NCI-H146 treated with DMSO at 0.1 percent for 48 hours (cell line): ENCODE measurements around the gene SMOC1.
A peak's percentile ranks its signal among the peaks of the same experiment; 100 is the strongest.

Experiments
- DNase-seq: peaks from one replicate; lab custom pipeline; 2025; ENCODE audit not compliant: unreplicated experiment; lab: John Stamatoyannopoulos, UW

SMOC1 gene

DNA sequence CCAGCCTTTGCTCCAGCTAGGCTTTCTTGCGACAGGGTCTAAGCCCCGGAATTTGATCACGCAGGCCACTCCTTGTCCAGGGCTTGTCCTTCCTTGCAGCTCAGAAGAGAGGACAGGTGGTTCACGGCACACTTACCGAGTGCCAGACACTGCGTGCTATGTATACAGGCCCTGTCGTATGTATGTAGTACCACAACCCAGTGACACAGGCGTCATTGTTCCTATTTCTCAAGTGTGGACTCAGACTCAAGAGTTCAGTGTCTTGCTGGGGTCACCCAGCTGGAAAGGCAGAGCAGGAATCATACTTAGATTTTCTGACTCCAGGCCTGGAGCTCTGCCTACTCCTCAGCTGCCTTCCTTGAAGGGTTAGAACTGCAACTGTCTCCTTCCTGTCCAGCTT is 153.9 kb downstream of the SMOC1 start:
- no peak for DNase-seq

DNA sequence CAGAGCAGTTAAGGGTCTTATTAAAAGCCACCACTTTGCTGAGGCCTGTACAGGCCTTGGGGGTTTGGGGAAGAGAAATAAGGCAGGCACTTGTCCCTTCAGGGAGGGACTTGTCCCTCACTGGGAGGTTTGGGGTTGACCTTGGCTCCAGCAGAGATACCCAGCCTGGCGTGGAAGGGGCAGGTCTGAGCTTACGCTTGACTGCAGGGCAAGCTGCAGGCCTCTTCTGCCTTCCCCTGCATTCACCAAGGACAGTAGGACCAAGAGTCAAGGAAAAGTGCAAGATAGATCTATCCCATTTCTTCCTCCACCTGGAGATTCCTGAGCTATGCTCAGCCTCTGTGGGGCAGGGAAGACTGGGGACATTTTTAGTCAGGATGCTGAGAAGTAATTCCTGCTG is 154.3 kb downstream of the SMOC1 start:
- no peak for DNase-seq

DNA sequence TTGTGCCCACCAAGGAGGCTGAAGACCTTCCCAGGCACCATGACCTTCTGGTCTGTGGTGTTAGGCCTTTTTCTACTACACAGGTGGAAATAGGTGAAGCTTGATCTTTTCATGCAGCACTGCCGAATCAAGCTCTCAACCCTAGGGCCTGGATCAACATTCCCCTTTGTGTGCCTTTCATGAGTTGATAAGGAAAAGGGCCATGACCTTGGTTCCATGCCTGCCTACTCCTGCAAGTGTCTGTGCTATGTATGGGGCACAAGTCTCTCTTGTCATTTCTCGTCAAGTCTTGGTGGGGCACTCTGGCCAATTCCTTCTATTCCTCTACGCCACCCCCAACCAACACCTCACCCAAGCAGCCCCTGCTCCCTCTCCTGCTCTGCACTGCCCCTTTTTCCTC is 155.0 kb downstream of the SMOC1 start:
- no peak for DNase-seq

DNA sequence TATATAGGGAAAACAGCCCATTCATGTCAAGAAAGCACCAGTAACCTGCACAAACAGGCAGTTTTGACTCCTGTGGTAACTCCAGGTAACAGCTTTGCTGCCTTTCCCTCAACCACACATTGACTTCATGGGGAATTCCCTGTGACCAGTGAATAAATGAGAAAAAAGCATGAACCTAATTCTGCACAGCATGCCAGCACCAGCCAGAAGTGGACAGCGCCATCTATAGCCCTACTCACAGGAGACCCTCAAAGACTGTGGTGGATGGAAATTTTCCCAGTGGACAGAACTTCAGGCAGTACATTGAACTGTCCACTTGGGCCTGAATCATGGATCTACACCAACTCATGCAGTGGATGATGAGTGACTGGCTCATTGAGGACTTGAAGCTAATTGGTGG is 157.4 kb downstream of the SMOC1 start:
- no peak for DNase-seq

DNA sequence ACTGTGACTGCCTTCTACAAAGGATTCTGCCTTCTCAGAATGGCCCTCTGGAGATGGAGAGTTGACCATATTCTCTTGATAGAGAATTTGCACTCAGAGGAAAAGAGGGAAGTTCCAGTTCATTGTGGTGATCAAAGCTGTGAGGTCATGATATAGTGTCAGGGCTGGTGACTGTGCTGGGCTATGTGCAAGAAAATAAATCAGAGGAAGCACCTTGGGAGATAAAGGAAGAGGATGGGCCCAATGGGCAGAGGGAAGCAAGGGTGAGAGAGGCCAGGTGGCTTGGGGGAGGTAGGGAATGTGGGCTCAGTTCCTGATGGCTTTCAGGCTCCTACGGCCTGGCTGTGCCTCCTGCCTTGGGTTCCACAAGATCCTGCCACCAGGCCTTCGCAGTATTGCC is 163.8 kb downstream of the SMOC1 start:
- DNase-seq = no peak

DNA sequence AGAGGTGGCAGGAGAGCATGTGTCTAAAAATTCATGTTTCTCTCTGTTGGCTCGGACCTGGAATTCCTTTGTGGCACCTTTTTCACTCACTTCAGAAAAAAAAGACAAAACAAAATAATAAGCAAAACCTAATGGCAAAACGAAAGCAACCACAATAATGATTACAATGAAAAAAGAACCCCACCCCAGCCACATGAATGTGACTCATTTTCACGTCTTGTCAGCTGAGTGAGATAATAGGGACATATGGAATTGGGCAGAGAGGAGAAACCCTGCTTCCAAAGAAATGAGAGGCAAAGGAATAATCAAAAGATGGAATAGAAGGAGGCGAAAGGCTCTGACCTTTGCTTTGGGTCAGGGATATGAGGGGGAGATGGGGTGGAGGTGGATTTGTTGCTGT is 166.1 kb downstream of the SMOC1 start:
- DNase-seq = no peak

DNA sequence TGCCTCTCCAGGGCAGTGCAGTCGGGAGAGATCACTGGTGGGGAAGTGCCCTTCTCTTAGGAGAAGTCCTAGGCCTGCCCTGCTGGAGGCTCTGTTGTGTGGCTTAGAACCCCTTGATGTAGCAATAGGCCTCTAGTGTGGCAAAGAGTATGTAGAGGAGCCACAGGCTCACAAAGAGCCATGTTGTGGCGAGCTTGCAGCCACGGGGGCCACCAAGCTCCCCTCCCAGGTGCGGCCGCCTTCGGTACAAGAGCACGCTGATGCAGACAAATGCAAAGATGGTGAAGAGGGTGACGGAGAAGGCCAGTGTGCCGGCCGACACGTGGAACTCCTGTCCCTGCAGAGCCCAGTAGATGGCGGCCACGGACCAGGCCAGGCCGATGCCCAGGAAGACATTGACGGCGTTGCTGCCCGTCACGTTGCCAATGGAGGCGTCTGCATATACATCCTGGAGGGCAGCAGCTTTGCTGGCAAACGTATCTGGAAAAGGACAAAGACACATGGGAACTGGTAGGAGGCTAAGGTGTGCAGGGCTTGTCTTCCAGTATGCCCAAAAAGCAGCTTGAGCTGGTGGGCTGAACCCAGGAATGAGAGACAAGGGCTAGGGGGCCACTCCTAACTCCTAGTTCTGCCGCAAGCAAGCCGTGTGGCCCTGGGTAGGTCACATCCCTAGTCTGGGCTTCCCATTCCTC is 166.8 kb downstream of the SMOC1 start:
- DNase-seq = peak; percentile 68

DNA sequence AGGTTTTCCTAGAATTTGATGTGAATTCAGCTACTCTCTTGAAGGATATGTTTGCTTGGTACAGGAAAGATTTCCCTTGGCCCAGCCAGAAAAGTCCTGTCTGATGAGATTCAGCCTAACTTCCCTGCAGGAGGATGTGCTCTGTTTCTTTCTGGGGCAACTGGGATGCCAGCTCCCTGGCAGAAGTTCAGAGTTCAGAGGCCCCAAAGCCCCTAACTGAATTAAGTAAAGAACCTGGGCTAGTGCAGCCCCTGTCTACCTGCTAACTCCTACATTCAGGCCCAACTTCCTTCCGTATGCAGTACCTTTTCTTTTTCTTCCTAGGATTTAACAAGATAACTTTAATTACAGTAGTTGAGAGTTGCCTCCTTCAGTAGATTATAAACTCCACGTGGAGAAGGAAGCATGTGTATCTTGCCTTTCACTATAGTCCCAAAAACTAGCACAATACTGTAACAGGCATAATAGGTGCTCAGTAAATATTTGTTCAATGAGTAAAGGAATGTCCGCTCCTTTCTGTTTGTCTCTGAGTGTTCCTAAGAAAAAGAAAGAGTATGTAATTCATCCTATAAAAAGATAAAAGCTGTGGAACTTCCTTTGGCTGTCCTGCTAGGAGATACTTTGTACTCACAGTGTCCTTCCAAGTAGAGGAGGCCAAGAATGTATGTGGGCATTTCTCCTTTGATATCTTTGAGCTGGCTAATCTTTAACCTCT is 168.5 kb downstream of the SMOC1 start:
- no peak for DNase-seq

DNA sequence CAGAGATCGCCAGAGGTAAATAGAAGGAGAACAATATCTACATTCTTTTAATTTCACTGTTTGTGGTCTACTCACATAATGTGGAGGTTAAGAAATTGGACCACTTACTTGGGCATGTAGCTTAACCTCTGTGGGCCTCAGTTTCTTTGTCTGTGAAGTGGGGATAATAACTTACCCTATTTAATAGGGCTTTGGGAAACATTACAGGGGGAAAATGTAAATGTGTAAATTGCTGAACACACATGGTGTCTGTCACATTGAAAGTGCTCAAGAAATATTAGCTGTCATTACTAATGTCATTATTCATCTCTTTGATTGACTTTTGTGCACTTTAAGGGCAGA is 169.1 kb downstream of the SMOC1 start:
- no peak for DNase-seq

DNA sequence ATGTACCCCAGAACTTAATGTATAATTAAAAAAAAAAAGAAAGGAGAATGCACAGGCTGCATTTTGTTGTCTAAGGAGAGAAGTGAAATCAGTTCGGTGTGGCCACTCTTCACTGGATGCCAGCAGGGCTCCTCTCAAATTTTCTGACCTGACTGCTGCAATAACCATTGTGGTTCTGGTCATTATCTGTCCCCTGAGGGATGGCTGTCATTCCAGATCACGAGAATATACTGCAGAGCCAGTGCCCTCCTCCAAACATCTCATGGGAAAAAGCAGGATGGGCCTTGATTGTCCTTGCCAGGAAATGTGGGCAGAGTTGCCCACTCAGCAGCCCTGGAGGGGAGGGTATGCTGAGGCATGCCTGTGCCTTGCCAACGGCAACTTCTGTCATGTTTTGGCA is 170.4 kb downstream of the SMOC1 start:
- no peak for DNase-seq

DNA sequence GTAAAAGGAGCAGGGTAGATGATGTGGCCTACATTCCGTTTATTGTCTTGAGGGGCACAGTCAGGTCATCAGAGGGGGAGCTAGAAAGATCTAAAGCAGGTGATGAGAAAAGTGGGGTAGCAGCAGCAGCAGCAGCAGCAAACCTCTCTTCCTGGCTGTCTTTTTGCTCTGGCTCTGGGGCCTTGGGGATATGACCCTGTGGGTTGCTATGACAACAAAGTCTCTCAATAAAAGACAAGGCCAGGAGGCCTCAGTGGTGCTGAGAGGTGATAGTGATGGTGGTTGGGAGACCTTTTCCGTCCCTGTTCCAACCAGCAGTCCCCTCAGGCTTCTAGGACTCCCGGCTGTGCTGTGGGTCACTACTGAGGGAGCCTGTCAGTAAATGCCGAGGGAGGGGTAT is 170.9 kb downstream of the SMOC1 start:
- no peak for DNase-seq

DNA sequence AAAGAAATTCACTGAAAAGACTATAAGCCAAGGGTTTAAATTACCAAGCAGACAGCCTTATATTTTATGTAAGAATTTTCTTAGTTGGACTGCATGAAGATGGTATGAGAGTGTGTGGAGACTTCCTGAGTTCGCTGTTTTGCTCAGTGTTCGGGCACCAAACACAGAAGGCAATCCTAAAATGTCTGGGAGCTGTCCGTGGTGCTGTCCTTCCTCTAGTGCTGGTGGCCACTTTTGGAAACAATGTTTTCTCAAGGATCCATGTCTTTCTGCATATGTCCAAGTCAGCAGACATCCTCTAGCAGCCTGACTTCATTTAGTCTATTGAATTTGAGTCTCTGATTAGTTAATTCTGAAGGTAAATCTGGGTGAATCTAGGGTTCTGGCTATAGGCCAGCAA is 173.8 kb downstream of the SMOC1 start:
- DNase-seq = no peak

DNA sequence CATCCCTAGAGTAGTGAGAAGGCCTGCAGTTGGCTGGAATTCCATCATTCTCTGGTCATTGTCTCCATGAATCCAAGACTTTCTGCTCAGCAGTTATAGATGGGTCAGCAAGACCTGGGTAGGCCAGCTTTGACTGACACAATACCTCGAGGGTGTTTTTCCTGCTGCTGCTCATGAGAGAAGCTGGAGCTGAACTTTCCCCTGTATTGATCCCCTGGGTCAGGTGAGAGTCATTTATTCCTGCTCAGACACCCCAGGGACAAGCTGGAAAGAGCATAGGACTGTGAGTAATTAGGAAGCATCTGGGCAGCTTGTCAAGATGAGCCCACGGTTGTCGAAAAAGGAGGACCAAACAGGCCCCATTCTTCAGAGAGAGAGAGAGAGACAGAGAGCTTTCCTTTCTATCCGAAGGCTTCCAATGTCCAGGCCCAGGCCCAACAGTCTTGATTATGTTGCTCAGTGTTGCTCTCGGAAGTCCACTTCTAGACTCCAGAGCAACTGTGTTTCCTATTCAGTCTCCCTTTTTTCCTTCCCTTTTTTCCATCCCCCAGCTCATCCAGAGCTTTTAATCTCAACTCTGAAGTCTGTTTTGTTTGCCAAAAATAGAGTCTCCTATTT is 178.4 kb downstream of the SMOC1 start:
- DNase-seq = no peak

DNA sequence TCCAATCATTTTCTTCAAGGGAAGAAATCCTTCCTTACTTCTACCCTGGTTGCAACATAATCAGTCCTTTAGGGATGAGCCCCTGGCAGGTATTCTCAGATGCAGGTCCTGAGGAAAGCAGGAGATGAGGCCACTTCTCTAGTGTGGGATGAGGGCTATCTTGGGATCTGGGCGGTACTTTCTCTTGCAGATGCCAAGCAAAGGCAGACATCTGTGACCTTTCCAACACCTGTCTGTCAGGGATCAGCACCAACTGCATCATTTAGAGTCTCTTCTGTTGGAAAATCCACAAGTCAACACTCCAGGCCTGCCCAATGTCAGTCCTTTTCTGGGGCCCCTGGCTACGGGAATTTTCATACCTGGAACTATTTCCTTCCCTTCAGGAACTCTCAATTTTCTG is 180.3 kb downstream of the SMOC1 start:
- DNase-seq = no peak

DNA sequence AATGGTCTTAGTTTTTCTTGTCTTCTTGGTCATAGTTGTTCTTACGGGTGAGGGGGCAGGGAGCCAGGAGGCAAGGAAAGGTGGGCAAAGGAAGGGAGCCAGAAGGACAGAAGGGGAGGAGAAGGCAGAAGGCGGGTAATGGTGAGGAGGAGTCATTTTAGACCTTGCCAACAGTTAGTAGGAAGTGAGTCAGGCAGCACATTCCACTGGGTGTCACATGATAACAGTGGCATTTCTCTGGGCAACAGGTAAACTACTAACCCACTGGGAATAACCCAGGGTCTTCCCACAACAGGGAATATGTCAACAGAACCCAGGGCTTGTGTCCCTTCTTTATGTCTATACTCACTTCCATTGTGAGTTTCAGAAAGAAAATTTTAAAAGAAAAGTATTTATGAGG is 181.9 kb downstream of the SMOC1 start:
- no peak for DNase-seq

DNA sequence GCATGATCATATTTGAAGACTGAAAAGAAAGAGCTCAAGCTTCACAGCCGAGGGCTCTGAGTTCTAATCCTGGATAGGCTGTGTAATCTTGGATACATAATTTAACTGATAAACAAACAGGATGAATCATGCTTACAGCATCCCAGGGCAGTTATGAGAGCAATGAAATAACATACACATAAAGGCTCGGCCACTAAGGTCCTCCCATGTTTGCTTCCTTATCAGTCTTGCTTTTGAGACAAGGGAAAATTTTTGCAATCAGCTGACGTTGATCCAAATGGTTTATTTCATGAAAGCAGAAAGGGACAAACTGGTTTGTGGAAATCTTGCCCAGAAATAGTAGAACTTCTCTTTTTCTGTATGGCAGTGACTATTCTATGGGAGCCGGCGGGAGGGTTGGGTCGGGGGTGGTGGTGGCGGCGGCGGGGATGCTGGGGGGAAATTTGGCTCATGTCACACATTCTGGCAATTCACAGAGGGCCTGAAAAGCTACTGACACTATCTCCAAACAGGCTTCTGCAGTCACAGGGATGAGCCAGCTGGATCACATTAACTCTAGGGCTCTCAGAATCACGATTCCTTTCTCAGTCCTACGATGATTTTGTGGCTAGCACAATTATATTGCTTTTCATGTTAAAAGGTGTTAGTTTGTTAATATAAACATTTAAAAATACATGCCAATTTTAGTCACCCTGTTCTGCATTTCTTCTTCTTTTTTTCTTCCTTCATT is 185.1 kb downstream of the SMOC1 start:
- DNase-seq = no peak

DNA sequence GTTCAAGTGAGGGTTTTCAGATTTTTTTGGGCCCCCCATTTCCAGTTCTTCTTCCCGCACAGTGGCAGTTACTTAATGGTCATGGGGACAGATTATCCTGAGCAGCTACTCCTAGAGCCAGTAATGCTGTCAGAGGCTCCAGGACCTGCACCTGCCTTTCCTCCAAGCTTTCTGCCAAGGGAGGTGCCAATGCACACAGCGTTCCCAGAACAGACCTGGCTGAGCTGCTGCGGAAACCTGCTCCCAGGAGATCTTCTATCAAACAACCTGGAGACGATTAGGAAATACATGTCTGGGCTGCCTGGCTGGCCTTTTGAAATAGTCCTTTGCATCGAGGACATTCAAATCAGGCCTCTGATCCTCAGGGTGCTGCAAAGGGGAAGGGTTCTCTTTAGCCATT is 188.6 kb downstream of the SMOC1 start:
- DNase-seq = no peak

DNA sequence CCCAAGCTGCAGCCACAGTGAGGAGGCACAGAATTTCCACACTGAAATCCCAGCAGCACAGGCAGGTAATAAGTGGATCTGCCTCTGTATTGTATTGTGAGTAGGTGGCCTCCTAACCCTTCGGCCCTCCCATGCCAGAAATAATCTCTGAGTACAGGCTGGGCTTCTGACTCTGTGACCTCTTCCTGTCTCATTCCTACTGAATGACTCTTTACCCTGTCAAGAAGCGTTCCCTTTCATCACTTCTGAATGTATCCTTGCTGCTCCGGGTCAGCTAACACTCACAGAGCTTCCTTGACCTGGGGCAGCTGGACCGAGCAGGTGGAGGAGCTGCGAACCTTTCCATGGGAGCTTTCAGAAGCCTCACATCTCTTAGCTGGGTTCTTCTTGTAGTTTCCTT is 190.0 kb downstream of the SMOC1 start:
- DNase-seq = no peak

DNA sequence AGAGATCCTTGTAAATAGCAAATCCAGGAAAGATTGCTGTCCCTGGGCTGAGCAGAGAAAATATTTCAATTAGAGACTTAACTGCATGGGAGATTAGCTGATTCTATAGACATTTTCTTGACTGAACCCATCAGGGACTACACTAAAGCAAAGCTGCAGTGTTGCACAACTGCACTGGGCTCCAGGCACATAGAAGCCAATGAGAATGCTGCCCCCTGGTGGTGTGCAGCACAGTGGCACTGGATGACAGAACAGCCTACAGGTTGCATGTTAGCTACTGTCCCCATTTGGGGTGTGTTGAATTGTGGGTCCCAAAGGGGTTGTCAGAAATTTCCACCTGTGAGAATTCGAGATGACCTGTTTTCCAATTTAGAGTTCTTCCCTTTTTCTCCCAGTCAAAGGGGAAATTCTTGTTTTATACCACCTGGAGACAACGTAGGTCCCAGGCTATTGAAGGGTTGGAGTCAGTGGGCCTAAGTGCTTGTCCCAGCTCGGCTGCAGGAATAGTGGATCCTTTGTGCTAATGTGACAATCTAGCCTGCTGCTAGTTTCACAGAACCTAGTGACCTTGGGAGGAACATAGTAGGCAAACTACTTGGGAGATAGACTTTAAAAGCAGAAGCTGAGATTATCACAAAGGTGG is 194.8 kb downstream of the SMOC1 start:
- DNase-seq = peak; percentile 32

DNA sequence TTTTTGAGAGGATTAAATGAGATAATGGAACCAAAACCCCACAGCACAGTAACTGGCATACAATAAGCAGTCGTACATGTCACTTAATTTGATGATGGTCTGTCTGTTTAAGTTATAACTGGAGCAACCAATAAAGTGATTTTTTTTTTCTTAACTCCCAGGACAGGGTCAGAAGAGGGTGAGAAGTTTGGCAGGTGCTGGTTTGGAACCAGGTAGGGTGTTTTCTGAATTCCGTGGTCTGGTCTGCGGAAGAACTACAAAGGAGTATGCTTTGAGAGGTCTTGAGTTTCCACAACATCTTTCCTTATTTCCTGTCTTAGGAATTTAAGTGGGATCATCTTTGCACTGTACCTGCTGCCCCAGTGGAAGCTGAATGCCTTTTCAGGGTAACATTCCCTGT is 197.8 kb downstream of the SMOC1 start:
- no peak for DNase-seq

DNA sequence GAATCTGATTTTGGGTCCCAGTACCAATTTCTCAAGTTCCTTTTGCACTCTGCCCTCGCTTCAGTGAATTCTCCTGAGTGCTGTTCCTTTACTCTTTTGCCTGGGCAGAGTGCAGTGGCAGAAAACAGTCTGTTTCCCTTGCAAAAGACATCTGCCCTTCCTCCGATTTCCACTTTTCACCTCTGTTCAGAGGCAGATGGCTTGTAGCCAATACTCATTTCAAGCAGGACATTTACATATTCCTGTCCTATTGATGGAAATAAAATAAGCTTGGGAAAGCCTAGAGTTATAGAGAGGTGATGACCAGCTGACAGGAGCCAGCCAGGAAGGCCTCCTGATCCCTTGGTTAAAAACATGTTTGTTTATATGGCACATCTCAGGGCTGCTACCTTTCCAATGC is 198.5 kb downstream of the SMOC1 start:
- no peak for DNase-seq

DNA sequence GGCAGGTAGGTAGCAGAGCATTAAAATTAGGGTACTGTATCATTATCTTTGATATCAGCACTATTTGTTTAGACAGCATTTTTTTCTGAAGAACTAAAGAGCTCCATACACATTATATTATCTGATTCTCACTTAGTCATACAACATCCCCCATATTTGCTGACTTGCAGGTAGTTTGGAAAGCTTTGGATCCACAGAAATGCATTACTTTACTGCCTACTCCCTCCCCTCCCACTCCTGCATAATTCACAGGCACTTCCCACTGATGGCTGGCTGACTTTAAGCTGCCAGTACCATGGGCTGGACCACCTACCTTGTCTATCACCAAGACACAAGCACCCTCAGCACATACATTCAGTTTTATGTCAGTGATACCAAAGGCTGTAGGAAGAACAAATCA is 199.1 kb downstream of the SMOC1 start:
- no peak for DNase-seq
